HepG2 (cell line): ENCODE data around the gene DCAF8L1.

Experiments used
- CEBPB ChIP-seq: IDR thresholded peaks from 2 replicates; pipeline ENCODE4 v1.6.1; 2011; ENCODE audit warnings: low read depth, low read length, improper control_type of control experiment, borderline replicate concordance
- EZH2 ChIP-seq: conservative IDR thresholded peaks from 2 replicates; pipeline ENCODE4 v1.6.1; 2012; ENCODE audit warnings: mild to moderate bottlenecking, low read depth, low read length, moderate library complexity
- PHF8 ChIP-seq: sonication (generic); formaldehyde crosslinking; IDR thresholded peaks from 2 replicates; pipeline ENCODE4 v1.5.0; 2020; ENCODE audit warnings: missing genetic modification reagents
- ZNF274 ChIP-seq: sonication (generic); formaldehyde crosslinking; IDR thresholded peaks from 2 replicates; pipeline ENCODE4 v1.5.1; 2020; ENCODE audit warnings: mild to moderate bottlenecking, missing genetic modification reagents
- ZNF678 ChIP-seq: sonication (generic); formaldehyde crosslinking; IDR thresholded peaks from 2 replicates; pipeline ENCODE4 v1.4.0; 2020; ENCODE audit warnings: mild to moderate bottlenecking, missing genetic modification reagents

DNA sequence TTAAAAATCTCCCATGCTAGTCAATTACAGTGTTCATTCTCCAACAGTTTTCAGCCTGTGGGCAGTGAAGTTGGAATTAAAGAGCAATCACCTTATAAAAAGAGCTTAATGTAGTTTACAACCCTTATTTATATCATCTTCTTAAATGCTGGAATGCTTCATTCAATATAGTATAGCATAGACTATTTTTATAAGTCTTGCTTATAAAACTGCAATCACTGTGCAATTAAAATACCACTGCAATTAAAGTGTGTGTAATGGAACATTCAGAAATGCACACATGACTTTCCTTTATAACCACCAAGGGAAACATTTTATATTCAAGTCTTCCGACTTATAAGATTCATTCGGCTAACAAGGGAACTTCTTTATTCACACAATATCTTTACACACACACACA, 16.4 kb upstream of the DCAF8L1 start:
- no peak for TF ChIP-seq CEBPB
- TF ChIP-seq EZH2, result no peak
- TF ChIP-seq PHF8 (CRISPR knock-in tag), result no peak
- TF ChIP-seq ZNF274, result no peak
- no peak for TF ChIP-seq ZNF678 (CRISPR knock-in tag)
